K562 (cell line): ENCODE data around the gene ZNF17. TPM values are rescaled to one million over a fixed set of nuclear protein-coding genes. Genes with fewer than 3 reads are reported as not detected.

Experiments used
- CCAR2 ChIP-seq: fragments of 200-400 bp; formaldehyde crosslinking; IDR thresholded peaks from 2 replicates; pipeline ENCODE4 v1.6.1; 2017; ENCODE audit warnings: mild to moderate bottlenecking, low read depth, low read length
- CEBPB ChIP-seq: fragments of 450-650 bp; IDR thresholded peaks from 2 replicates; pipeline ENCODE4 v1.6.1; 2016; ENCODE audit warnings: missing genetic modification characterization, missing compliant biosample characterization
- CTCFL ChIP-seq: IDR thresholded peaks from 2 replicates; pipeline ENCODE4 v1.6.1; 2011; ENCODE audit warnings: borderline replicate concordance, low read depth, mild to moderate bottlenecking, moderate library complexity, low read length; ENCODE audit not compliant: insufficient read depth, poor library complexity, severe bottlenecking
- DNMT1 ChIP-seq: fragments of 450-650 bp; IDR thresholded peaks from 2 replicates; pipeline ENCODE4 v1.6.1; 2016; ENCODE audit warnings: antibody characterized with exemption, mild to moderate bottlenecking
- ELF1 ChIP-seq: fragments of 200-800 bp; sonication (Bioruptor generic); IDR thresholded peaks from 2 replicates; pipeline ENCODE4 v1.6.1; 2016; ENCODE audit warnings: missing genetic modification characterization, missing compliant biosample characterization
- EWSR1 ChIP-seq: fragments of 450-650 bp; IDR thresholded peaks from 2 replicates; pipeline ENCODE4 v1.6.1; 2018; ENCODE audit warnings: borderline replicate concordance, mild to moderate bottlenecking, low read depth, moderate library complexity; ENCODE audit not compliant: partially characterized antibody
- HBP1 ChIP-seq: fragments of 450-650 bp; formaldehyde crosslinking; IDR thresholded peaks from 2 replicates; pipeline ENCODE4 v1.4.0; 2022; ENCODE audit warnings: missing genetic modification characterization
- ILK ChIP-seq: fragments of 450-650 bp; IDR thresholded peaks from 2 replicates; pipeline ENCODE4 v1.6.1; 2016; ENCODE audit warnings: missing genetic modification characterization, low read depth, mild to moderate bottlenecking, missing compliant biosample characterization, moderate library complexity, borderline replicate concordance
- NBN ChIP-seq: fragments of 450-650 bp; IDR thresholded peaks from 2 replicates; pipeline ENCODE4 v1.6.1; 2016; ENCODE audit warnings: low read depth, mild to moderate bottlenecking
- NFXL1 ChIP-seq: fragments of 450-650 bp; formaldehyde crosslinking; IDR thresholded peaks from 2 replicates; pipeline ENCODE4 v1.4.0; 2021; ENCODE audit warnings: mild to moderate bottlenecking
- POLR2AphosphoS2 ChIP-seq: IDR thresholded peaks from 2 replicates; pipeline ENCODE4 v1.6.1; 2012; ENCODE audit warnings: low read length, improper control_type of control experiment
- SIRT6 ChIP-seq: IDR thresholded peaks from one replicate; pipeline ENCODE4 v1.6.1; 2012; ENCODE audit warnings: low read depth, mild to moderate bottlenecking, control low read depth, inconsistent platforms, low read length, moderate library complexity
- SIX5 ChIP-seq, 2 experiments: IDR thresholded peaks; 2 replicates each; pipeline ENCODE4 v1.6.1; 2011; ENCODE audit warnings: low read length in 2 of 2, borderline replicate concordance in 1 of 2, low read depth in 1 of 2, mild to moderate bottlenecking in 1 of 2, moderate library complexity in 1 of 2; ENCODE audit not compliant: insufficient read depth in 1 of 2
- SMAD4 ChIP-seq: fragments of 250-450 bp; sonication (Bioruptor Pico); conservative IDR thresholded peaks from 2 replicates; pipeline ENCODE4 v1.8.0; 2021; ENCODE audit warnings: inconsistent platforms, mild to moderate bottlenecking, moderate library complexity
- SREBF2 ChIP-seq: sonication (generic); formaldehyde crosslinking; IDR thresholded peaks from 2 replicates; pipeline ENCODE4 v1.4.0; 2020; ENCODE audit warnings: mild to moderate bottlenecking, missing genetic modification reagents
- TAF7 ChIP-seq: fragments of 450-650 bp; IDR thresholded peaks from 2 replicates; pipeline ENCODE4 v1.6.1; 2016; ENCODE audit warnings: missing genetic modification characterization, missing compliant biosample characterization
- TAF9B ChIP-seq: fragments of 450-650 bp; IDR thresholded peaks from 2 replicates; pipeline ENCODE4 v1.6.1; 2018; ENCODE audit warnings: mild to moderate bottlenecking; ENCODE audit not compliant: partially characterized antibody
- TARDBP ChIP-seq: fragments of 450-650 bp; IDR thresholded peaks from 2 replicates; pipeline ENCODE4 v1.6.1; 2016
- ZBTB2 ChIP-seq: fragments of 450-650 bp; IDR thresholded peaks from 2 replicates; pipeline ENCODE4 v1.6.1; 2016; ENCODE audit warnings: antibody characterized with exemption
- ZNF23 ChIP-seq: fragments of 250-450 bp; sonication (Bioruptor Pico); IDR thresholded peaks from 2 replicates; pipeline ENCODE4 v1.4.0; 2020; ENCODE audit warnings: mild to moderate bottlenecking
- ZNF696 ChIP-seq: fragments of 250-450 bp; sonication (Bioruptor Pico); conservative IDR thresholded peaks from 2 replicates; pipeline ENCODE4 v1.4.0; 2020; ENCODE audit warnings: mild to moderate bottlenecking, moderate library complexity
- ZNF717 ChIP-seq: fragments of 250-450 bp; sonication (Bioruptor Pico); IDR thresholded peaks from 2 replicates; pipeline ENCODE4 v1.5.0; 2021
- polyA plus RNA-seq, 8 experiments: library from polyadenylated mRNA; depleted of rRNA in 4 of 8; stranded (reverse) in 5 of 8; unstranded in 3 of 8; fragments of >200 nt; fragmentation: Nextera tagmentation in 2 of 8; fragmentation: Illumina TruSeq in 1 of 8; extraction: Ambion mirVana in 2 of 8; extraction: Trizol in 1 of 8; gene quantifications; 2 replicates each; pipeline versions ENCODE4 v1.2.1 to v1.2.3, GENCODE V29; 2011 to 2014; ENCODE audit warnings: inconsistent platforms in 1 of 8, missing spikeins in 1 of 8
- total RNA-seq, 7 experiments: library from RNA; depleted of rRNA in 6 of 7; stranded (reverse); fragments of >200 nt in 6 of 7; fragmentation: Illumina TruSeq in 2 of 7; extraction: Trizol in 2 of 7; gene quantifications; 2 replicates each; pipeline versions ENCODE4 v1.2.1 to v1.2.3, GENCODE V29; 2011 to 2021; ENCODE audit warnings: low replicate concordance in 1 of 7
- TF ChIP-seq, protein P1 (sequence below): fragments of 250-450 bp; sonication (Bioruptor Pico); IDR thresholded peaks from 2 replicates; pipeline ENCODE4 v1.4.0; 2020

Gene ZNF17
- total and polyA plus RNA-seq, 9 of the 15 experiments (the other 6 are each of a cell fraction or from before 2014, with no cell fraction given), result 5.3 to 8.6 (median 6.5) TPM

DNA sequence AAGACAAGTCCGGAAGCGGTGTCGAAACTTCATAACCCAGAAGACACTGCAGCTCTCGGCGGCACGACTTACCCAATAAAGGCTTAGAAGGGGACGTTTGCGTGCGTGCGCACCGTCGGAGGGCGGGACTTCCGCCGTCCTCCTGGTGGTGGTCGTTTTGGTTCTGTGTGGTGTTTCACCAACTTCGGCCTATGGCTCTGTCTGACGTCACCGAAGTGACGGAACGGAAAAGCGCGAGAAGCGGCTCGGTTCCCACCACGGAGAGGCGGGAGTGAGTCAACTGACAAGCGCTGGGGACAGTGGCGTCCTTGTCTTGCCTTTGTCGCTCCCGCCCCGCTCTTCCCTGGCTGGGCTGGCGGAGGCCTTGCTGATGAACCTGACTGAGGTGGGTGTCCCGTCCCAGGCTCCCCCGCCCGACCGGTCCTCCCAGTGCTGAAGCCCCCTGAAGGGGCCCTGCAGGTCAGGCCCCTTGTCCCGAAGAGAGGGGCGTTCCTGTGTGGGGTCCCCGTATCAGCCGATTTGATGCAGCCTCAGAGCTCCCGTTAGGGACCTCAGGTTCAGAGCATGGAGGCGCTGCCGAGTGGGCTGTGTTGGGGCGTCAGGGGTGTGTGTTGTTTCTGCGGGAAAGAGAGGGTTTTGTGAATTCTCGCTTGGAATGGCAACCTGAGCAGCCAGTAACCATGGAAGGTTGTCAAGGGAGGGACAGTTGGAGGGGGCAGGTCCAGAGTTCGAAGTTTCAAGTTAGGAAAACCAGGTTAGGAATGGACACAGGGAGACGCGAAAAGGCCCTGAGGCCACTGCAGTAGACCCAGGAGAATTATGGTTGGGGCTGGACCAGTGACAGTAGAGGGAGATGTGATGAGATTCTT, 21.0 kb upstream of the ZNF17 start, which contains the start of gene ZNF548 (continued):
- no peak for TF ChIP-seq SREBF2
- no peak for TF ChIP-seq CTCFL
- TF ChIP-seq NFXL1 (CRISPR knock-in tag), result no peak
- no peak for TF ChIP-seq ILK (tag)
- peak; percentile 96 for TF ChIP-seq ZBTB2
- TF ChIP-seq CEBPB (tag), result peak; percentile 87
- no peak for TF ChIP-seq HBP1 (CRISPR knock-in tag)
- no peak for TF ChIP-seq ZNF696 (CRISPR knock-in tag)
- TF ChIP-seq TARDBP, result peak; percentile 80
- no peak for TF ChIP-seq EWSR1
- peak; percentile 81 for TF ChIP-seq ELF1
- no peak for TF ChIP-seq ZNF23 (CRISPR knock-in tag)
- TF ChIP-seq NBN, result 0 out of 2 replicates have a peak, but pooled peaks have one; percentile 8
- TF ChIP-seq CCAR2, result no peak
- peak; percentile 64 to 65 for TF ChIP-seq SIX5 (IDR thresholded peaks at IDR 0.05; ENCODE audit: borderline replicate concordance in 1 of 2, insufficient read depth in 1 of 2, low read depth in 1 of 2, low read length in 2 of 2)
- no peak for TF ChIP-seq TAF9B
- no peak for TF ChIP-seq SIRT6
- TF ChIP-seq, protein P1, sequence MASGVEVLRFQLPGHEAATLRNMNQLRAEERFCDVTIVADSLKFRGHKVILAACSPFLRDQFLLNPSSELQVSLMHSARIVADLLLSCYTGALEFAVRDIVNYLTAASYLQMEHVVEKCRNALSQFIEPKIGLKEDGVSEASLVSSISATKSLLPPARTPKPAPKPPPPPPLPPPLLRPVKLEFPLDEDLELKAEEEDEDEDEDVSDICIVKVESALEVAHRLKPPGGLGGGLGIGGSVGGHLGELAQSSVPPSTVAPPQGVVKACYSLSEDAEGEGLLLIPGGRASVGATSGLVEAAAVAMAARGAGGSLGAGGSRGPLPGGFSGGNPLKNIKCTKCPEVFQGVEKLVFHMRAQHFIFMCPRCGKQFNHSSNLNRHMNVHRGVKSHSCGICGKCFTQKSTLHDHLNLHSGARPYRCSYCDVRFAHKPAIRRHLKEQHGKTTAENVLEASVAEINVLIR, result peak; percentile 84
- no peak for TF ChIP-seq POLR2AphosphoS2
- TF ChIP-seq SMAD4 (CRISPR knock-in tag), result no peak
- no peak for TF ChIP-seq DNMT1
- no peak for TF ChIP-seq TAF7
- TF ChIP-seq ZNF717, result no peak
